Dermis blood vessel endothelial cell (primary cell): Measurements from ENCODE around the gene PARD3. TPM values are rescaled to one million over a fixed set of nuclear protein-coding genes. Genes with fewer than 3 reads are reported as not detected.

Experiments
- DNase-seq: peaks from one replicate; pipeline ENCODE4 v3.0.0; 2010
- total RNA-seq: library from RNA; depleted of rRNA; stranded (reverse); fragments of >200 nt; gene quantifications from 2 replicates; pipeline ENCODE4 v1.2.3, GENCODE V29; 2014

PARD3 gene
- total RNA-seq, 1 donor from 2014 or later = 36.4 TPM

DNA sequence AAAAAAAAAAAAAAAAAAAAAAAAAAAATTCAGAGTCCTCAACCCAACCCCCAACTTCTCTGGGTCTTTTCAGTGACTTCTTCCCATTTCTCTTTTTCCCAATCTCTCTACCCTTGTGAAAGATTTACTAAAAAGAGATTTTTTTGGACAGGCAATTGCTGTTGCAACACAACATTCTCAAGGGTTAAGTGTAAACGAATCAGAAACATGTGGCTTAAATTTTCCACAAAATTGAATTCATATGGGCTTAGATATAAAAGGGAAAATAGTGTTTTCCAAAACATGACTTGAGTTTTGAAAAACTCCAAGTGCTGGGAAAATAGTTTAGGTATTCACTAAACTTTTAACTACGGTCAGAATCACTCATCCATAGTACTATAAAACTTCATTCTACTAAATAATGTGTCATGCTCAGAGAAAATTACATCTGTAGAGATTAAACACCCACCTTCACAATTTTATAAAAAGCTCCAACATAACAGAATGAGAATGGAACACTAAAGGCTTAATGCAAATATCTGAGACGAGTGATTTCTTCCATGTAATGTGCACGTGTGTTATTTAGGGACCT is 643.1 kb downstream of the PARD3 start:
- no peak for DNase-seq

DNA sequence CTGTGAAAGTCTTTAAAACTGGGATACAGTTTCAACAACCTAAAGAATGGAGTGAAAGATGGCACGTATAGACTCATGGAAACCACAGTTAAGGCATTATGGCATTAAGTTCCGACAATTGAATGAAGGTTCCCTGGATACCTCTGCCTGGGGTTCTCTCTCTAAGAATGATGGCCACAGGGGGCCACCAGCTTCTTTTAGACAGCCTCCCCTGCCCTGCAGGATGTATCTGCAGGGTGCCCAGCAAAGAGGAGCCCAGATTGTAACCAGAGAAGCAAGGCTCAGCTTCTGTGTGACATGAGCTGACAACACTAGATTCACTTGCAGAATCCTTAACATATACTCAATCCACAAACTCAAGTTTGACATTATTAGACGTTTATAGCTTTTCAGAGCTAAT is 645.4 kb downstream of the PARD3 start:
- no peak for DNase-seq

DNA sequence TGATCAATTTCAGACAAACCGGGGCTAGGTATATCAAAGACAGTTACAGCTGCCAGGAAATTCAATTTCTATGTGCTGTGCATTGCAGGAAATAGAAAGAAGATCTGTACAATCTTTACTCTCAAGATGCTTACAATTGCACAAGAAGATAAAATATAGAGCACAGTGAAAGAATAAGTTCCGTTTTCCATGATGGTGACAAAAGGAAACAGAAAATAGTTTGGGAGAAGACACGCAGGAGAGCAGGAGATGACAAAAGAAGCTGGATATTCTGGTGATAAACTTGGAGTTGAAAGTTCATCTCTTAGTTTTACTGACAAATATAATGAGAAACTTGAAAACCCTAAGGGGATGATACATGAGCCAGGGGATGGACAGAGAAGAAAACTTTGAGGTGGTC is 646.0 kb downstream of the PARD3 start:
- no peak for DNase-seq

DNA sequence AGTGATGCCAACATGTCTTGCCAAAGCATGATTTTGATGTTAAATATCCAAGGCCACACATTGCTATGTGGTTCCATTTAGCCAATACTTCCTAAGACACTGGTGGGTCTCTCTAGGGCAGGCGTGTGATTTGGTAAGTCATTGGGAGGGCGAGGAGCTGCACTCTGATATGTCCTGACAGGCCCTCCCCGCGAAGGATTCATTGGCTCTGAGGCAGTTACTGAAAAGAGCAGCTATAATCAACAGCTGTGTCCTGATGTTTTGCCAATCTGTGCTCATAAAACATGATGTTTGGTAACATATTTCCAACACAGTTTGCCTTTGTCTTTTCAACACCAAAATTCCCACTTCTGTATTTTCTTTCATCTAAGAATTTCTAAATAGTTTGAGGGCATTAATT is 646.7 kb downstream of the PARD3 start:
- DNase-seq = no peak

DNA sequence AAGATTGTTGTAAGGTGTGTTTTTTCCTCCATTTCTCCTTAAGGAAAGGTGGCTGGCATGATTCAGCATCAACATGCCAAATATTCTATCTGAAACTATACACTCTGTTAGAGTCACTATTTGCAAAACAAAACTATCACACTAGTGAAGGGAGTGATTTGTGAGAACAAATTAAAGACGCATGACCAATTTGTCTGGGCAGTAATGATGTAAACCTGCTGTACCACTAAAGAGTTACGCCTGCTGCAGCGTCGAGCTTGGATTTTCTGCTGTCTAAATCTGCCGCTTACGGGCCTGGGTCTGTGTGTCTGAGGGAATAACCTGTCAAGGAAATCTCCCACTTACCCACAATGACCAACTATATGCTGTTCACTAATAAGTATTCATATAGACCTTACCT is 648.3 kb downstream of the PARD3 start:
- DNase-seq = no peak

- no peak for DNase-seq
Observed at GRCh38 chr10:34166354-34166753, 648.7 kb downstream of the PARD3 start.

DNA sequence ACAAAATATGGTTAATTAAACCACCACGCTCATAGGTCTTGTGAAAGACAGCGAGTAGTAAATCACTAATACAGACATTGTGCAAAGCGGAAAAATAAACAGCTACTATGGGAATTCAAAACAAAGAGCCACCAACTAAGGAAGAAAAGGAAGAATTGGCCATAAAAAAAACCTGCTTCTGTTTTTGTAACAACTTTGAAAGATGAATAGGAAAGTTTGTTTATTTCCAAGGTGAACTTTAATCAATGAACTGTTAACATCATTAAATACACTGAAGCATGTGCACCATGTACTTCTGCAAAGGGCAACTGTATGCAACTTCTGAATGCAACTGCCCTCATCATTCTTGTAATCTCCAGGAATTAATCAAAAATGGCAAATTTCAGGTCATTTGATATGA is 651.1 kb downstream of the PARD3 start:
- DNase-seq = no peak

DNA sequence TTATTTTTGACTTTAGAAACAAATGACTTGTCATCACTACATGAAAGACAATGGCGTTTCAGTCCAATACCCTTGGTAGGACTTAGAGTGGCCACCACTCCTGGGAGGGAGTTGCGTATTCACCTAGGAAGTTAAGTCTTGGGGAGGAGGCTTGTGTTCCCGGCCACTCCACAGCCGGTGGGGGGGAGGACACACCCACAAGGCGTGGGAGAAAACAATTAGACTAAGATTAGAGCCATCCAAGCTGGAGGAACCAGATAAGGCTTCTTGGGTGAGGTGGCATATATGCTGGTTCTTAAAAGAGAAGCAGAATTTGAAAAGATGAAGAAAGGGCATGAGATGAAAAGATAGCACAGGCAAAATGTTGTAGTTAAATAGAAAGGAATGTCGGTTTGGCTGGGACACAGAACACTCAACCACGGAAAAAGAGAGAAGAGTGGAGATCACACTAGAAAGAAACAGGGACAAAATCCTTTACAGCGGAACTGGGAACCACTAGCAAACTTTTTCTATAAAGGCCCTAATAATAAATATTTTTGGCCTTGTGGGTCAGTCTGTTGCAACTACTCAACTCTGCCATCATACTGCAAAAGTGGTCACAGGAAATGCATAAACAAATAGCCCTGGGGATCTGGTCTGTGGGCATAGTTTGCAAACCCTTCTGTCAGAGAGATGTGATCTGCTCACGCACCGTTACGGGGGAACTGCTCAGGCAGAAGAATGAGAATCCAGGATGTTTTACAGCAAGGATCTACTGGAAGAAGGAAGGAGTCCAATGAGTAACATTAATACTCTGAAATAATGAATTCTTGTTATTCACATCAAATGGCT is 651.8 kb downstream of the PARD3 start:
- no peak for DNase-seq

GRCh38 chr10:34161777-34162370 is 653.2 kb downstream of the PARD3 start:
- DNase-seq = no peak

DNA sequence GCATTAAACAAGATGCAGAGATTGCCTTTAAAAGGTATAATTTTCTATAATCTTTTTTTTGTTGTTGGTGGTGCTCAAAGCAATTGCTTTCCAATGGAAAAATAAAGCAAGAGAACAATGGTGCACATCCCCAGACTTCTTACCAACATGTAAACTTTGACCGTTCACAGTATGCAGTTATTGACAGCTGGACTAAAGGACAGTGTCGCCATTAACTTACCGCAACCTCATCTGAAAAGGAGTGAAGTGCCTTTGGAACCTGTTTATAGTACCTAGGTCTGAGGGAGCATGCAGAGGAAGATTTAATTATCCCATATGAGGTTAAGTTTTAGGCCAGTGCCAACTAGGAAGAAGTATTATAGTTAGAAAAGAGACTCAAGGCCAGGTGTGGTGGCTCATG is 654.5 kb downstream of the PARD3 start:
- DNase-seq = no peak

GRCh38 chr10:34157501-34157900 is 657.6 kb downstream of the PARD3 start:
- DNase-seq = no peak

DNA sequence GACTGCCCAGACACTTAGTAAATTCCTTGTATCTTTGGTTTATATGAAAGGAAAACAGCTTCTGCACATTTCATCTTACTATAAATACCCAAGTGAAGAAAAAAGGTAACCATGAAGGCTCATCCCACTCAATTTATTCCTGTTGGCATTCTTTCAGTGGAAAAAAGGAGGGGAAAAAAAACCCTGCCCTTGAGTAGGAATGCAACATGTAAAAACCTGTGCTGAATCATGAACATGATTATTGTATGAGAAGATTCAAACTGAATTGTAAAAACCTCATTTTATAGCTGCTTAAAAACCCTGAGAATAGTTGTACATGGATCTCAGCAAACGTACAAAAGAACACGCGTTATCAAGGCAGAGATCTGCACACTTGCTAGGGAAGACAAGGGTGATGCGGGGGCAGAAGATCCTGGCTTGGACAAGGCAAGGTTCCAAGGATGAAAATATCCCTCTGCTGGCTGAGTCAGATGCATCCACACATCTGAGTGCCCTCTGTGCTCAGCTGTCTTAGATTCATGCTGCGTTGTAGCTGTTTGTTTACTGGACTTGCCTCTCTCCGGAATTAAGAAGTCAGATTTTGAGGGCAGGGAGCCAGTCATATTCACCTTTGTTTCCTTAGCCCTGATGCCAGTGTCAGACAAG is 658.2 kb downstream of the PARD3 start:
- DNase-seq = no peak

GRCh38 chr10:34155812-34156211 is 659.3 kb downstream of the PARD3 start:
- DNase-seq = no peak

- no peak for DNase-seq
Observed at GRCh38 chr10:34154383-34154900, 660.7 kb downstream of the PARD3 start.

DNA sequence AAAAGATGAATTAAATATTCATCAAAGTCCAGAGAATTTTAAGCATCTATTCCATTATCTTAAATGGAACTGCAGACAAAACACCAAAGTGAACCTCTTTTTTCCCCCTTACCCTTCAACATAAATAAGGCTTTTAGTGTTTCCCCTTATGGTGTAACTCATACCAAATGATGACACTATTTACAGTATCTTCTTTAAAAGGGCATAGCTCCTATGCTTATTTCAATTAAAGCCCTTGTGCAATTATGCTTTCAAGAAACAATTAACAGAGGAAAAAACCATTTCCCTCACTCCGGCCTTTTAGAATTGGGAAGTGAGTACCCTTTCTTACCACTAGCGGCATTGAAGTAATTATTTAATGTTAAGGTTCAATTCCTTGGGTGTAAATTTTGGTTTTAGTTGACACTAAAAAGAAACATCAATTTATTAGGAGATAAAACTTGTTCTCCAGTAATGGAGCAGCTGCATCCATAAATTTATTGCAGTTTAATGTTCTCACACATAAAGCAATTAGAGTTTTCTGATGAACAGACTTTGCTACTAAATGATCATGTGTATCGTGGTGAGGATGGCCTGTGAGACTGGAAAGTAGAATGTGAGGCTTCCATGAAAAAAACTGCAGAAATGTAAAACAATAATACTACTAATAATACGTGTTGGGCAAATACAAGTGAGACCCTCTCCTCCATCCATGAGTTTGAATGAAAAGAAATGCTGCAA is 661.3 kb downstream of the PARD3 start:
- DNase-seq = no peak

GRCh38 chr10:34152434-34152833 is 662.7 kb downstream of the PARD3 start:
- no peak for DNase-seq

- no peak for DNase-seq
Observed at GRCh38 chr10:34151931-34152330, 663.2 kb downstream of the PARD3 start.

DNA sequence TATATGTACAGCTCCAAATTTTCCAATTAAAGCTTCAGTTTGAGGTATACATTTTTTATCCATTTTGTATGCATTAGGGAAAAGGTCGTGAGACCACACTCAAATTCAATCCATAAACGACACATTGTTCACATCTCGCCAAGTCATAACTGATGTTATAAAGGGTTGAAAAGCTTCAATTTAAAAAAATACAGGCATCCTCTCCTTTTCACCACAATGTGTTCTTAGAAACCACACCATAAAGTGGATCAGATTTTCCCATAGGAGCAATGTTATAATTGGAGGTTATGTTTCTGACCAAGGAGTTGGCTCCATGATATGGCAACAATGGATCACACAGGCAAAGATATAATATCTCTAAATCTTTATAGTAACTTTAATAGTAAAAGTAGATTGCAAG is 663.6 kb downstream of the PARD3 start:
- no peak for DNase-seq

GRCh38 chr10:34150103-34150502 is 665.0 kb downstream of the PARD3 start:
- no peak for DNase-seq

DNA sequence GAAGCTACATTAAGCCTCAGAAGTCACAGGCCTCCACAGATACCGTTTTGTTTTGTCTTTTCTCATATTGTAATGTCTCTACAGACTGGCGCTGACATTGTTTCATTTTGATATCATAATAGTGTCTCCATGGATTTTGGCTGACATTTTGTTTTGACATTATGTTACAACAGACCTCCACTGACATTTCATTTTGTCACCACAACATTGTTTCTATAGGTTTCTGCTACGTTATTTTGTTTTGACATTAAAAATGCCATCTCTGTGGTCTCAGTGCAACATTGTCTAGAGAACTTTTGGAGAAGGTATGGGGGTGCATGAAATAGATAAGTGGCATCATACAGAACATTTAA is 666.8 kb downstream of the PARD3 start:
- no peak for DNase-seq

GRCh38 chr10:34147641-34148304 is 667.3 kb downstream of the PARD3 start:
- no peak for DNase-seq

GRCh38 chr10:34145715-34146114 is 669.4 kb downstream of the PARD3 start:
- peak; percentile 61 for DNase-seq
